ENCODE measurements around the gene ARHGAP26.

- TF ChIP-seq REST (IDR thresholded peaks at IDR 0.05; ENCODE audit: insufficient read depth in 1 of 2, low read depth in 2 of 2, low read length in 2 of 2) (no peak), TAF1 (IDR thresholded peaks at IDR 0.05; ENCODE audit: borderline replicate concordance, insufficient read depth, low read length) (no peak), POLR2AphosphoS5 (IDR thresholded peaks at IDR 0.05; ENCODE audit: low read depth, low read length) (no peak), FOXP2 (optimal IDR thresholded peaks at IDR 0.05; ENCODE audit: borderline replicate concordance, extremely low read depth, extremely low read length, insufficient read depth) (no peak)
These were observed 461.2 kb downstream of the ARHGAP26 start for GRCh38 chr5:143231416-143231815.

Measured in PFSK-1 (cell line).